K562 (cell line): ENCODE measurements around the gene ATP5ME.

ENCODE experiments used
- EZH2 ChIP-seq: IDR thresholded peaks from 2 replicates; pipeline ENCODE4 v1.6.1; 2012; ENCODE audit warnings: low read depth, mild to moderate bottlenecking, inconsistent platforms, low read length, borderline replicate concordance
- FOXP1 ChIP-seq: sonication (generic); formaldehyde crosslinking; IDR thresholded peaks from 2 replicates; pipeline ENCODE4 v1.8.0; 2022; ENCODE audit warnings: mild to moderate bottlenecking, missing genetic modification reagents
- JUN ChIP-seq, 2 experiments: sonication (generic) in 1 of 2; formaldehyde crosslinking in 1 of 2; IDR thresholded peaks; 2 replicates each; pipeline versions ENCODE4 v1.6.1 to v1.8.0; 2012 to 2022; ENCODE audit warnings: borderline replicate concordance in 2 of 2, mild to moderate bottlenecking in 2 of 2, improper control_type of control experiment in 1 of 2, low read depth in 1 of 2, low read length in 1 of 2, missing genetic modification reagents in 1 of 2
- MTA2 ChIP-seq: fragments of 450-650 bp; IDR thresholded peaks from 2 replicates; pipeline ENCODE4 v1.6.1; 2016; ENCODE audit warnings: low read depth
- NFRKB ChIP-seq: fragments of 450-650 bp; IDR thresholded peaks from 2 replicates; pipeline ENCODE4 v1.6.1; 2016; ENCODE audit warnings: low read depth
- POLR2A ChIP-seq: fragments of 450-650 bp; conservative IDR thresholded peaks from 2 replicates; pipeline ENCODE4 v1.6.1; 2016
- TCF3 ChIP-seq: sonication (generic); formaldehyde crosslinking; IDR thresholded peaks from 2 replicates; pipeline ENCODE4 v1.4.0; 2020; ENCODE audit warnings: mild to moderate bottlenecking, missing genetic modification reagents
- ZNF146 ChIP-seq: IDR thresholded peaks from one replicate; pipeline ENCODE4 v1.6.1; 2018; ENCODE audit warnings: missing compliant biosample characterization; ENCODE audit not compliant: unreplicated experiment
- TF ChIP-seq, protein P1 (sequence below), 3 experiments: IDR thresholded peaks in 2 of 3; conservative IDR thresholded peaks in 1 of 3; 2 replicates each; pipeline ENCODE4 v1.5.1; 2011 to 2012; ENCODE audit warnings: low read length in 3 of 3, mild to moderate bottlenecking in 3 of 3, control low read depth in 2 of 3, improper control_type of control experiment in 1 of 3, inconsistent platforms in 1 of 3, low read depth in 1 of 3, mixed read lengths in 1 of 3, moderate library complexity in 1 of 3; ENCODE audit not compliant: insufficient read depth in 2 of 3
- TF ChIP-seq, protein P2 (sequence below): conservative IDR thresholded peaks from 2 replicates; pipeline ENCODE4 v1.6.1; 2011; ENCODE audit warnings: low read depth, mild to moderate bottlenecking, low read length; ENCODE audit not compliant: control insufficient read depth
- TF ChIP-seq, protein P3 (sequence below): fragments of 250-450 bp; sonication (Bioruptor Pico); IDR thresholded peaks from 2 replicates; pipeline ENCODE4 v1.4.0; 2020
- TF ChIP-seq, protein P4 (sequence below): fragments of 450-650 bp; IDR thresholded peaks from 2 replicates; pipeline ENCODE4 v1.6.1; 2017; ENCODE audit warnings: antibody characterized with exemption, mild to moderate bottlenecking
- TF ChIP-seq, protein P5 (sequence below): fragments of 450-650 bp; IDR thresholded peaks from 2 replicates; pipeline ENCODE4 v1.6.1; 2016

DNA sequence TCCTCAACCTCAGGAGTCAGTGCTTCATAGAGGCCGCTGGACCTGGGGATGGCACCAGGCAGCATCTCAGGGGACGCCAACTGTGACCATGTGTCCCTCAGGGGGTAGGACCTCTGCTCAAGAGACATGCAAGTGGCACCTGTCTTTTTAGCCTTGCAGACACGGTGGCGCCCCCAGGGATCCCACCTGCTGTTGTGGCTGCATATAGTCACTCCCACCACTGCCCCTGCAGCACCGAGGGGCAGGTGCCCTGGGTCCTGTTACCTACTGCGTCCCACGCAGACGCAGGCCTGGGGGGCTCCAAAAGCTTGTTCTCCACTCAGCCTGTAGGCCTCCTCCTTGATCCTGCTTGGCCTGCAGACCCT, 2.8 kb upstream of the ATP5ME start:
- TF ChIP-seq, protein P1, sequence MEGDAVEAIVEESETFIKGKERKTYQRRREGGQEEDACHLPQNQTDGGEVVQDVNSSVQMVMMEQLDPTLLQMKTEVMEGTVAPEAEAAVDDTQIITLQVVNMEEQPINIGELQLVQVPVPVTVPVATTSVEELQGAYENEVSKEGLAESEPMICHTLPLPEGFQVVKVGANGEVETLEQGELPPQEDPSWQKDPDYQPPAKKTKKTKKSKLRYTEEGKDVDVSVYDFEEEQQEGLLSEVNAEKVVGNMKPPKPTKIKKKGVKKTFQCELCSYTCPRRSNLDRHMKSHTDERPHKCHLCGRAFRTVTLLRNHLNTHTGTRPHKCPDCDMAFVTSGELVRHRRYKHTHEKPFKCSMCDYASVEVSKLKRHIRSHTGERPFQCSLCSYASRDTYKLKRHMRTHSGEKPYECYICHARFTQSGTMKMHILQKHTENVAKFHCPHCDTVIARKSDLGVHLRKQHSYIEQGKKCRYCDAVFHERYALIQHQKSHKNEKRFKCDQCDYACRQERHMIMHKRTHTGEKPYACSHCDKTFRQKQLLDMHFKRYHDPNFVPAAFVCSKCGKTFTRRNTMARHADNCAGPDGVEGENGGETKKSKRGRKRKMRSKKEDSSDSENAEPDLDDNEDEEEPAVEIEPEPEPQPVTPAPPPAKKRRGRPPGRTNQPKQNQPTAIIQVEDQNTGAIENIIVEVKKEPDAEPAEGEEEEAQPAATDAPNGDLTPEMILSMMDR (IDR thresholded peaks at IDR 0.05 in 2 of 3, conservative IDR thresholded peaks at IDR 0.05 in 1 of 3; ENCODE audit: insufficient read depth in 2 of 3, low read depth in 1 of 3, low read length in 3 of 3), result no peak
- TF ChIP-seq, protein P2, sequence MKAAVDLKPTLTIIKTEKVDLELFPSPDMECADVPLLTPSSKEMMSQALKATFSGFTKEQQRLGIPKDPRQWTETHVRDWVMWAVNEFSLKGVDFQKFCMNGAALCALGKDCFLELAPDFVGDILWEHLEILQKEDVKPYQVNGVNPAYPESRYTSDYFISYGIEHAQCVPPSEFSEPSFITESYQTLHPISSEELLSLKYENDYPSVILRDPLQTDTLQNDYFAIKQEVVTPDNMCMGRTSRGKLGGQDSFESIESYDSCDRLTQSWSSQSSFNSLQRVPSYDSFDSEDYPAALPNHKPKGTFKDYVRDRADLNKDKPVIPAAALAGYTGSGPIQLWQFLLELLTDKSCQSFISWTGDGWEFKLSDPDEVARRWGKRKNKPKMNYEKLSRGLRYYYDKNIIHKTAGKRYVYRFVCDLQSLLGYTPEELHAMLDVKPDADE, result no peak
- TF ChIP-seq JUN (IDR thresholded peaks at IDR 0.05; ENCODE audit: borderline replicate concordance, low read depth, low read length), result no peak
- no peak for TF ChIP-seq JUN (CRISPR knock-in tag; IDR thresholded peaks at IDR 0.05; ENCODE audit: borderline replicate concordance)
- TF ChIP-seq, protein P3, sequence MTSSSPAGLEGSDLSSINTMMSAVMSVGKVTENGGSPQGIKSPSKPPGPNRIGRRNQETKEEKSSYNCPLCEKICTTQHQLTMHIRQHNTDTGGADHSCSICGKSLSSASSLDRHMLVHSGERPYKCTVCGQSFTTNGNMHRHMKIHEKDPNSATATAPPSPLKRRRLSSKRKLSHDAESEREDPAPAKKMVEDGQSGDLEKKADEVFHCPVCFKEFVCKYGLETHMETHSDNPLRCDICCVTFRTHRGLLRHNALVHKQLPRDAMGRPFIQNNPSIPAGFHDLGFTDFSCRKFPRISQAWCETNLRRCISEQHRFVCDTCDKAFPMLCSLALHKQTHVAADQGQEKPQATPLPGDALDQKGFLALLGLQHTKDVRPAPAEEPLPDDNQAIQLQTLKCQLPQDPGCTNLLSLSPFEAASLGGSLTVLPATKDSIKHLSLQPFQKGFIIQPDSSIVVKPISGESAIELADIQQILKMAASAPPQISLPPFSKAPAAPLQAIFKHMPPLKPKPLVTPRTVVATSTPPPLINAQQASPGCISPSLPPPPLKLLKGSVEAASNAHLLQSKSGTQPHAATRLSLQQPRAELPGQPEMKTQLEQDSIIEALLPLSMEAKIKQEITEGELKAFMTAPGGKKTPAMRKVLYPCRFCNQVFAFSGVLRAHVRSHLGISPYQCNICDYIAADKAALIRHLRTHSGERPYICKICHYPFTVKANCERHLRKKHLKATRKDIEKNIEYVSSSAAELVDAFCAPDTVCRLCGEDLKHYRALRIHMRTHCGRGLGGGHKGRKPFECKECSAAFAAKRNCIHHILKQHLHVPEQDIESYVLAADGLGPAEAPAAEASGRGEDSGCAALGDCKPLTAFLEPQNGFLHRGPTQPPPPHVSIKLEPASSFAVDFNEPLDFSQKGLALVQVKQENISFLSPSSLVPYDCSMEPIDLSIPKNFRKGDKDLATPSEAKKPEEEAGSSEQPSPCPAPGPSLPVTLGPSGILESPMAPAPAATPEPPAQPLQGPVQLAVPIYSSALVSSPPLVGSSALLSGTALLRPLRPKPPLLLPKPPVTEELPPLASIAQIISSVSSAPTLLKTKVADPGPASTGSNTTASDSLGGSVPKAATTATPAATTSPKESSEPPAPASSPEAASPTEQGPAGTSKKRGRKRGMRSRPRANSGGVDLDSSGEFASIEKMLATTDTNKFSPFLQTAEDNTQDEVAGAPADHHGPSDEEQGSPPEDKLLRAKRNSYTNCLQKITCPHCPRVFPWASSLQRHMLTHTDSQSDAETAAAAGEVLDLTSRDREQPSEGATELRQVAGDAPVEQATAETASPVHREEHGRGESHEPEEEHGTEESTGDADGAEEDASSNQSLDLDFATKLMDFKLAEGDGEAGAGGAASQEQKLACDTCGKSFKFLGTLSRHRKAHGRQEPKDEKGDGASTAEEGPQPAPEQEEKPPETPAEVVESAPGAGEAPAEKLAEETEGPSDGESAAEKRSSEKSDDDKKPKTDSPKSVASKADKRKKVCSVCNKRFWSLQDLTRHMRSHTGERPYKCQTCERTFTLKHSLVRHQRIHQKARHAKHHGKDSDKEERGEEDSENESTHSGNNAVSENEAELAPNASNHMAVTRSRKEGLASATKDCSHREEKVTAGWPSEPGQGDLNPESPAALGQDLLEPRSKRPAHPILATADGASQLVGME (CRISPR knock-in tag), result no peak
- no peak for TF ChIP-seq NFRKB
- no peak for TF ChIP-seq POLR2A
- TF ChIP-seq, protein P4, sequence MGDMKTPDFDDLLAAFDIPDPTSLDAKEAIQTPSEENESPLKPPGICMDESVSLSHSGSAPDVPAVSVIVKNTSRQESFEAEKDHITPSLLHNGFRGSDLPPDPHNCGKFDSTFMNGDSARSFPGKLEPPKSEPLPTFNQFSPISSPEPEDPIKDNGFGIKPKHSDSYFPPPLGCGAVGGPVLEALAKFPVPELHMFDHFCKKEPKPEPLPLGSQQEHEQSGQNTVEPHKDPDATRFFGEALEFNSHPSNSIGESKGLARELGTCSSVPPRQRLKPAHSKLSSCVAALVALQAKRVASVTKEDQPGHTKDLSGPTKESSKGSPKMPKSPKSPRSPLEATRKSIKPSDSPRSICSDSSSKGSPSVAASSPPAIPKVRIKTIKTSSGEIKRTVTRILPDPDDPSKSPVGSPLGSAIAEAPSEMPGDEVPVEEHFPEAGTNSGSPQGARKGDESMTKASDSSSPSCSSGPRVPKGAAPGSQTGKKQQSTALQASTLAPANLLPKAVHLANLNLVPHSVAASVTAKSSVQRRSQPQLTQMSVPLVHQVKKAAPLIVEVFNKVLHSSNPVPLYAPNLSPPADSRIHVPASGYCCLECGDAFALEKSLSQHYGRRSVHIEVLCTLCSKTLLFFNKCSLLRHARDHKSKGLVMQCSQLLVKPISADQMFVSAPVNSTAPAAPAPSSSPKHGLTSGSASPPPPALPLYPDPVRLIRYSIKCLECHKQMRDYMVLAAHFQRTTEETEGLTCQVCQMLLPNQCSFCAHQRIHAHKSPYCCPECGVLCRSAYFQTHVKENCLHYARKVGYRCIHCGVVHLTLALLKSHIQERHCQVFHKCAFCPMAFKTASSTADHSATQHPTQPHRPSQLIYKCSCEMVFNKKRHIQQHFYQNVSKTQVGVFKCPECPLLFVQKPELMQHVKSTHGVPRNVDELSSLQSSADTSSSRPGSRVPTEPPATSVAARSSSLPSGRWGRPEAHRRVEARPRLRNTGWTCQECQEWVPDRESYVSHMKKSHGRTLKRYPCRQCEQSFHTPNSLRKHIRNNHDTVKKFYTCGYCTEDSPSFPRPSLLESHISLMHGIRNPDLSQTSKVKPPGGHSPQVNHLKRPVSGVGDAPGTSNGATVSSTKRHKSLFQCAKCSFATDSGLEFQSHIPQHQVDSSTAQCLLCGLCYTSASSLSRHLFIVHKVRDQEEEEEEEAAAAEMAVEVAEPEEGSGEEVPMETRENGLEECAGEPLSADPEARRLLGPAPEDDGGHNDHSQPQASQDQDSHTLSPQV, result no peak
- TF ChIP-seq TCF3 (CRISPR knock-in tag), result no peak
- TF ChIP-seq MTA2, result no peak
- no peak for TF ChIP-seq EZH2
- no peak for TF ChIP-seq FOXP1 (CRISPR knock-in tag)
- TF ChIP-seq, protein P5, sequence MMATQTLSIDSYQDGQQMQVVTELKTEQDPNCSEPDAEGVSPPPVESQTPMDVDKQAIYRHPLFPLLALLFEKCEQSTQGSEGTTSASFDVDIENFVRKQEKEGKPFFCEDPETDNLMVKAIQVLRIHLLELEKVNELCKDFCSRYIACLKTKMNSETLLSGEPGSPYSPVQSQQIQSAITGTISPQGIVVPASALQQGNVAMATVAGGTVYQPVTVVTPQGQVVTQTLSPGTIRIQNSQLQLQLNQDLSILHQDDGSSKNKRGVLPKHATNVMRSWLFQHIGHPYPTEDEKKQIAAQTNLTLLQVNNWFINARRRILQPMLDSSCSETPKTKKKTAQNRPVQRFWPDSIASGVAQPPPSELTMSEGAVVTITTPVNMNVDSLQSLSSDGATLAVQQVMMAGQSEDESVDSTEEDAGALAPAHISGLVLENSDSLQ, result no peak
- no peak for TF ChIP-seq ZNF146
